Prostate gland (tissue), 2 donors: ENCODE results near the gene KLHL12.
"Not testable (repeated sequence)": the region's sequence is repeated elsewhere in the genome, so short reads cannot be mapped to it uniquely, and the experiment has no call there.

Experiments used
- CTCF ChIP-seq, 4 experiments: fragments of 200-600 bp in 2 of 4; fragments of 450-650 bp in 2 of 4; sonication (generic) in 2 of 4; IDR thresholded peaks; 1 replicate in 3 of 4; 2 replicates in 1 of 4; pipeline ENCODE4 v1.5.1; 2016 to 2019; ENCODE audit warnings: antibody characterized with exemption in 4 of 4, mild to moderate bottlenecking in 2 of 4, moderate library complexity in 2 of 4
- POLR2A ChIP-seq: fragments of 450-650 bp; IDR thresholded peaks from one replicate; pipeline ENCODE4 v1.6.1; 2016; ENCODE audit warnings: antibody characterized with exemption, mild to moderate bottlenecking
- POLR2AphosphoS5 ChIP-seq: sonication (generic); formaldehyde crosslinking; IDR thresholded peaks from one replicate; pipeline ENCODE4 v1.6.1; 2017; ENCODE audit warnings: antibody characterized with exemption

- not testable (repeated sequence) for TF ChIP-seq CTCF (IDR thresholded peaks at IDR 0.05); POLR2A; POLR2AphosphoS5
These were observed 14.6 kb downstream of the KLHL12 start for GRCh38 chr1:202912476-202912875.
